K562 (cell line): Measurements from ENCODE around the gene PPFIBP2. TPM values are rescaled to one million over a fixed set of nuclear protein-coding genes. Genes with fewer than 3 reads are reported as not detected.

ENCODE experiments used
- ATAC-seq: fragments of 200-7000 bp; cut with Tn5 transposase; 3 replicates; pipeline ENCODE4 v1.9.1; 2020; ENCODE audit warnings: moderate library complexity
- BruUV-seq: library from RNA; stranded (reverse); fragments of 400-500 nt; replicated peaks from 2 replicates; lab custom pipeline; 2021; lab: Mats Ljungman, UMichigan
- CTCF ChIA-PET: fragments of 300-600 bp; formaldehyde crosslinking; extraction: SDS; loops from one replicate; lab custom pipeline; 2021; ENCODE audit warnings: low intra/inter-chr PET ratio; lab: Yijun Ruan, JAX
- POLR2A ChIA-PET: fragments of 300-600, 350-650 bp; sonication (Branson Sonifier 250); formaldehyde crosslinking; extraction: SDS; loops from one replicate; lab custom pipeline; 2021; ENCODE audit warnings: antibody characterized with exemption, inconsistent platforms; lab: Yijun Ruan, JAX
- DNase-seq, 4 experiments: peaks; one replicate each; pipeline versions ENCODE4 v3.0.0 to v3.0.0-alpha.2; 2011 to 2018; ENCODE audit warnings: low spot score in 3 of 4, mixed read lengths in 3 of 4; ENCODE audit errors: extremely low read depth in 1 of 4
- FAIRE-seq: peaks from 2 replicates; lab custom pipeline; 2011; peaks lifted over from hg19 to GRCh38; lab: Jason Lieb, UNC
- H2AFZ ChIP-seq: 2 replicates; pipeline ENCODE4 v1.6.0; 2011; ENCODE audit warnings: low read depth, low read length, control low read depth, inconsistent platforms
- H3K27ac ChIP-seq: fragments of 200-600 bp; 3 replicates; pipeline ENCODE4 v1.8.0; 2011; ENCODE audit warnings: low read depth, mild to moderate bottlenecking, control low read depth, inconsistent platforms, low read length, moderate library complexity, mixed read lengths; ENCODE audit errors: extremely low read depth
- H3K27me3 ChIP-seq, 2 experiments: fragments of 300-600 bp in 1 of 2; 2 replicates in 1 of 2; 3 replicates in 1 of 2; pipeline versions ENCODE4 v1.6.0 to v1.8.0; 2011; ENCODE audit warnings: inconsistent platforms in 2 of 2, low read length in 2 of 2, mild to moderate bottlenecking in 1 of 2, mixed read lengths in 1 of 2, moderate library complexity in 1 of 2; ENCODE audit not compliant: control insufficient read depth in 2 of 2, insufficient read depth in 2 of 2
- H3K36me3 ChIP-seq: fragments of 300-600 bp; 3 replicates; pipeline ENCODE4 v1.8.0; 2011; ENCODE audit warnings: mild to moderate bottlenecking, low read length, inconsistent platforms; ENCODE audit not compliant: control insufficient read depth, insufficient read depth
- H3K4me1 ChIP-seq, 2 experiments: fragments of 200-600 bp in 1 of 2; replicated peaks in 1 of 2; 2 replicates in 1 of 2; 3 replicates in 1 of 2; pipeline versions ENCODE4 v1.5.1 to v1.8.0; 2011; ENCODE audit warnings: inconsistent platforms in 2 of 2, low read length in 2 of 2, mild to moderate bottlenecking in 1 of 2, mixed read lengths in 1 of 2, moderate library complexity in 1 of 2; ENCODE audit not compliant: control insufficient read depth in 2 of 2, insufficient read depth in 2 of 2
- H3K4me2 ChIP-seq: 2 replicates; pipeline ENCODE4 v1.6.1; 2011; ENCODE audit warnings: low read length, control low read depth, inconsistent platforms, mixed read lengths; ENCODE audit not compliant: insufficient read depth
- H3K4me3 ChIP-seq: fragments of 200-600 bp; sonication (generic), shearing (Covaris generic); 2 replicates; pipeline ENCODE4 v1.5.1; 2016; ENCODE audit warnings: control low read depth, inconsistent platforms
- H3K79me2 ChIP-seq: fragments of 200-600 bp; 3 replicates; pipeline ENCODE4 v1.8.0; 2011; ENCODE audit warnings: low read length, inconsistent platforms; ENCODE audit not compliant: control insufficient read depth, insufficient read depth
- H3K9ac ChIP-seq, 2 experiments: 2 replicates each; pipeline versions ENCODE4 v1.6.0 to v1.6.1; 2011; ENCODE audit warnings: low read depth in 2 of 2, low read length in 2 of 2, control low read depth in 1 of 2, inconsistent platforms in 1 of 2, mild to moderate bottlenecking in 1 of 2, mixed read lengths in 1 of 2; ENCODE audit not compliant: insufficient read depth in 1 of 2
- H3K9me1 ChIP-seq: one replicate; pipeline ENCODE4 v1.6.0; 2011; ENCODE audit warnings: inconsistent platforms, mild to moderate bottlenecking, low read length, moderate library complexity; ENCODE audit not compliant: control insufficient read depth, insufficient read depth
- H3K9me3 ChIP-seq: replicated peaks from 2 replicates; pipeline ENCODE4 v1.5.1; 2011; ENCODE audit warnings: low read depth, low read length, inconsistent platforms; ENCODE audit not compliant: control insufficient read depth, insufficient read depth
- H4K20me1 ChIP-seq: replicated peaks from 2 replicates; pipeline ENCODE4 v1.6.1; 2011; ENCODE audit warnings: low read length, inconsistent platforms, mixed read lengths; ENCODE audit not compliant: control insufficient read depth, insufficient read depth
- HINFP ChIP-seq: fragments of 450-650 bp; conservative IDR thresholded peaks from 2 replicates; pipeline ENCODE4 v1.6.1; 2016; ENCODE audit warnings: missing genetic modification characterization, low read depth, mild to moderate bottlenecking, control low read depth, missing compliant biosample characterization
- JUN ChIP-seq, 2 experiments: sonication (generic) in 1 of 2; formaldehyde crosslinking in 1 of 2; IDR thresholded peaks; 2 replicates each; pipeline versions ENCODE4 v1.6.1 to v1.8.0; 2012 to 2022; ENCODE audit warnings: borderline replicate concordance in 2 of 2, mild to moderate bottlenecking in 2 of 2, improper control_type of control experiment in 1 of 2, low read depth in 1 of 2, low read length in 1 of 2, missing genetic modification reagents in 1 of 2
- MBD1 ChIP-seq: fragments of 250-450 bp; sonication (Bioruptor Pico); IDR thresholded peaks from 2 replicates; pipeline ENCODE4 v1.8.0; 2022; ENCODE audit warnings: inconsistent platforms
- XRCC4 ChIP-seq: IDR thresholded peaks from one replicate; pipeline ENCODE4 v1.6.1; 2011; ENCODE audit not compliant: insufficient read depth, insufficient read length; ENCODE audit errors: extremely low read depth
- ZNF707 ChIP-seq: fragments of 250-450 bp; sonication (Bioruptor Pico); conservative IDR thresholded peaks from 2 replicates; pipeline ENCODE4 v1.8.0; 2022; ENCODE audit warnings: inconsistent platforms, mild to moderate bottlenecking, moderate library complexity
- WGBS: fragments of 100-300 bp; shearing (Covaris generic); methylation state at CpG from one replicate; pipeline ENCODE4 v1.1.6; 2016; ENCODE audit warnings: low coverage, mixed read lengths; ENCODE audit not compliant: insufficient coverage; ENCODE audit errors: missing lambda C conversion rate; 5-methylcytosine and 5-hydroxymethylcytosine counted together
- in situ Hi-C: fragments of 300-500 bp; cut with MboI; formaldehyde crosslinking; loops from 4 replicates; pipeline ENCODE4 v1.15.0; 2018; ENCODE audit warnings: inconsistent platforms, mixed read lengths
- intact Hi-C: fragments of 100-400 bp; cut with micrococcal nuclease; formaldehyde crosslinking; loops from 2 replicates; pipeline ENCODE4 v1.14.2; 2022
- polyA plus RNA-seq, 8 experiments: library from polyadenylated mRNA; depleted of rRNA in 4 of 8; stranded (reverse) in 5 of 8; unstranded in 3 of 8; fragments of >200 nt; fragmentation: Nextera tagmentation in 2 of 8; fragmentation: Illumina TruSeq in 1 of 8; extraction: Ambion mirVana in 2 of 8; extraction: Trizol in 1 of 8; gene quantifications; 2 replicates each; pipeline versions ENCODE4 v1.2.1 to v1.2.3, GENCODE V29; 2011 to 2014; ENCODE audit warnings: inconsistent platforms in 1 of 8, missing spikeins in 1 of 8
- total RNA-seq, 7 experiments: library from RNA; depleted of rRNA in 6 of 7; stranded (reverse); fragments of >200 nt in 6 of 7; fragmentation: Illumina TruSeq in 2 of 7; extraction: Trizol in 2 of 7; gene quantifications; 2 replicates each; pipeline versions ENCODE4 v1.2.1 to v1.2.3, GENCODE V29; 2011 to 2021; ENCODE audit warnings: low replicate concordance in 1 of 7

PPFIBP2 gene
- total and polyA plus RNA-seq, 9 of the 15 experiments (the other 6 are each of a cell fraction or from before 2014, with no cell fraction given), result 0.18 to 3.4 (median 1.2) TPM

- no peak overlapping the region for H3K4me3 ChIP-seq
- POLR2A ChIA-PET, result interaction anchor here (1.4 kb wide), 1 partner anchor 18 kb away, joined by 3 read pairs; no protein-coding TSS in a partner anchor
- no peak overlapping the region for H3K9ac ChIP-seq
- H3K27ac ChIP-seq, result no peak overlapping the region
- ATAC-seq, result no peak
- under 1% methylated on average over 8 of the region's 8 CpGs for WGBS
- no peak for DNase-seq
- no peaks in the 10 kb centered on the region for H3K36me3 ChIP-seq
- CTCF ChIA-PET, result no interaction called here
- in situ Hi-C loops, result no loop called here
- TF ChIP-seq MBD1 (CRISPR knock-in tag) (no peak), ZNF707 (CRISPR knock-in tag) (no peak), XRCC4 (no peak), JUN (IDR thresholded peaks at IDR 0.05; ENCODE audit: borderline replicate concordance, low read depth, low read length) (no peak), JUN (CRISPR knock-in tag; IDR thresholded peaks at IDR 0.05; ENCODE audit: borderline replicate concordance) (no peak), HINFP (no peak)
- BruUV-seq, result no TSS peak
- H2AFZ ChIP-seq, result no peak overlapping the region
- H3K79me2 ChIP-seq, result no peaks in the 10 kb centered on the region
- no peaks in the 10 kb centered on the region for H3K9me3 ChIP-seq
- H3K4me2 ChIP-seq, result no peak overlapping the region
- intact Hi-C loops, result no loop called here
- H3K4me1 ChIP-seq, result no peaks in the 10 kb centered on the region
- peaks cover 0 to 24% of the 10 kb centered on the region in 2 experiments; a peak in 2 of 5 replicates for H3K27me3 ChIP-seq
- H3K9me1 ChIP-seq, result no peaks in the 10 kb centered on the region
- FAIRE-seq, result no peak
- H4K20me1 ChIP-seq, result 0 out of 2 replicates have a peak, but pooled peaks cover 5% of the 10 kb centered on the region
These were observed 19.6 kb downstream of the PPFIBP2 start for GRCh38 chr11:7533199-7534041.
